Spleen (tissue), 13 donors: ENCODE results near the gene LYRM2. TPM values are rescaled to one million over a fixed set of nuclear protein-coding genes. Genes with fewer than 3 reads are reported as not detected.
A peak's percentile ranks its signal among the peaks of the same experiment; 100 is the strongest.

Experiments
- DNase-seq: peaks from one replicate; pipeline ENCODE4 v3.0.0-alpha.2; 2020
- H3K27ac ChIP-seq, 8 donors: fragments of 200-600 bp; sonication (generic) in 7 of 8; 1 replicate in 4 of 8; 2 replicates in 4 of 8; pipeline versions ENCODE4 v1.5.0 to v1.8.0; 2016 to 2021; ENCODE audit warnings: inconsistent platforms in 4 of 8, mild to moderate bottlenecking in 4 of 8, moderate library complexity in 1 of 8
- H3K27me3 ChIP-seq, 7 donors: fragments of 200-600 bp; sonication (generic) in 6 of 7; replicated peaks in 1 of 7; 1 replicate in 4 of 7; 2 replicates in 3 of 7; pipeline versions ENCODE4 v1.5.0 to v1.8.0; 2016 to 2021; ENCODE audit warnings: inconsistent platforms in 3 of 7, mild to moderate bottlenecking in 1 of 7
- H3K36me3 ChIP-seq, 6 donors: fragments of 200-600 bp; sonication (generic) in 5 of 6; 1 replicate in 4 of 6; 2 replicates in 2 of 6; pipeline versions ENCODE4 v1.5.0 to v1.8.0; 2016 to 2021; ENCODE audit warnings: inconsistent platforms in 2 of 6
- H3K4me1 ChIP-seq, 6 donors: fragments of 200-600 bp; sonication (generic) in 5 of 6; 1 replicate in 3 of 6; 2 replicates in 3 of 6; pipeline versions ENCODE4 v1.5.0 to v1.8.0; 2016 to 2021; ENCODE audit warnings: inconsistent platforms in 3 of 6
- H3K4me3 ChIP-seq, 8 donors: fragments of 200-600 bp; sonication (generic) in 7 of 8; 1 replicate in 4 of 8; 2 replicates in 4 of 8; pipeline versions ENCODE4 v1.5.0 to v1.8.0; 2016 to 2021; ENCODE audit warnings: inconsistent platforms in 4 of 8, mild to moderate bottlenecking in 4 of 8, moderate library complexity in 2 of 8
- H3K9me3 ChIP-seq, 8 donors: fragments of 200-600 bp; sonication (generic) in 7 of 8; 1 replicate in 4 of 8; 2 replicates in 4 of 8; pipeline versions ENCODE4 v1.5.0 to v1.8.0; 2016 to 2021; ENCODE audit warnings: inconsistent platforms in 4 of 8
- CTCF ChIP-seq, 11 experiments: fragments of 200-600 bp in 7 of 11; fragments of 450-650 bp in 4 of 11; sonication (generic) in 4 of 11; IDR thresholded peaks in 8 of 11; conservative IDR thresholded peaks in 3 of 11; 1 replicate in 7 of 11; 2 replicates in 4 of 11; pipeline versions ENCODE4 v1.4.0 to v1.8.0; 2016 to 2021; ENCODE audit warnings: antibody characterized with exemption in 11 of 11, inconsistent platforms in 4 of 11, mild to moderate bottlenecking in 1 of 11
- POLR2A ChIP-seq, 3 donors: fragments of 450-650 bp; IDR thresholded peaks; one replicate each; pipeline ENCODE4 v1.5.1; 2017; ENCODE audit warnings: antibody characterized with exemption in 3 of 3, mild to moderate bottlenecking in 1 of 3
- POLR2AphosphoS5 ChIP-seq, 3 donors: sonication (generic); formaldehyde crosslinking; IDR thresholded peaks; one replicate each; pipeline ENCODE4 v1.5.1; 2017; ENCODE audit warnings: antibody characterized with exemption in 3 of 3
- WGBS, 5 donors: extraction: QIAGEN DNeasy Blood & Tissue Kit in 3 of 5; methylation state at CpG; one replicate each; pipeline versions ENCODE4 v1.1.5 to v1.1.7; 2013 to 2018; 5-methylcytosine and 5-hydroxymethylcytosine counted together
- intact Hi-C: fragments of 100-400 bp; cut with DNase I; formaldehyde crosslinking; loops from one replicate; pipeline ENCODE4 v1.15.0; 2023; ENCODE audit warnings: low total_unique reads
- long read RNA-seq, 2 donors: transcript quantifications; one replicate each; lab custom pipeline, GENCODE V29; 2026
- polyA plus RNA-seq, 3 donors: library from polyadenylated mRNA; stranded (reverse); fragments of 200-250 nt; gene quantifications; one replicate each; pipeline ENCODE4 v1.2.1, GENCODE V29; 2013
- total RNA-seq, 7 donors: library from RNA; depleted of rRNA in 3 of 7; stranded (reverse); fragments of >200 nt in 3 of 7; fragmentation: NEBNext Ultra II Directional in 4 of 7; extraction: Animal tissue kit (Norgen Biotek cat#: 25700) in 4 of 7; gene quantifications; one replicate each; pipeline versions ENCODE4 v1.1.0 to v1.2.1, GENCODE V29; 2016 to 2021
- donor health status: healthy with polysubstance abuse.
- donor health status: DM: no; HTN: no; CAD: no; lungs with moderate emphysema.
- donor health status: DM: no; HTN: no; CAD: no.
- donor health status: Bipolar disorder and iron deficiency.
- donor health status: healthy.
- donor health status: DM: no; HTN: no; CAD: no.
- donor health status: DM: yes; HTN: yes; CAD: no.

LYRM2 gene
- 10 to 100 TPM; 21.6 to 31.8 (median 25.5) TPM for total RNA-seq
- polyA plus RNA-seq = 10 to 100 TPM; 12.7 to 21.3 (median 15.8) TPM
- long read RNA-seq, donor 1, full-length matches to known transcripts = 29 of 48 reads
- long read RNA-seq, donor 1, partial matches to known transcripts = 19 of 48 reads
- long read RNA-seq, donor 1, other reads (novel, unspliced or antisense) = 0 of 48 reads
- long read RNA-seq, donor 2, full-length matches to known transcripts = 7 of 7 reads
- long read RNA-seq, donor 2, partial matches to known transcripts = 0 of 7 reads
- long read RNA-seq, donor 2, other reads (novel, unspliced or antisense) = 0 of 7 reads

GRCh38 chr6:89638320-89639195 is at the start of gene LYRM2:
LYRM2 (minus strand) TSS chr6:89638747; CDS start chr6:89638716, 31 bp downstream.
- intact Hi-C loops = no loop called here
- H3K9me3 ChIP-seq = no peaks in the 10 kb centered on the region
- H3K27me3 ChIP-seq = no peaks in the 10 kb centered on the region
- peaks cover 12 to 32% (median 20%) of the 10 kb centered on the region in 6 donors for H3K4me1 ChIP-seq
- peaks cover 0 to 45% (median 14%) of the 10 kb centered on the region in 6 donors for H3K36me3 ChIP-seq
- H3K27ac ChIP-seq = peak within 1 kb of the TSS; percentile 91 to 98 (median 95)
- DNase-seq = peak; percentile 98
- peak within 1 kb of the TSS; percentile 59 to 79 (median 66) for H3K4me3 ChIP-seq
- TF ChIP-seq POLR2AphosphoS5 (IDR thresholded peaks at IDR 0.05) (peak; percentile 97 to 99 (median 99)), CTCF (IDR thresholded peaks at IDR 0.05 in 8 of 11, conservative IDR thresholded peaks at IDR 0.05 in 3 of 11) (peak in 4 of 11 experiments; percentile 28 to 47 (median 38)), POLR2A (IDR thresholded peaks at IDR 0.05) (peak; percentile 15 to 71 (median 68))
- WGBS, 5 donors = 1 to 4% (median 3%) methylated on average over 34 to 58 of the region's 58 CpGs

DNA sequence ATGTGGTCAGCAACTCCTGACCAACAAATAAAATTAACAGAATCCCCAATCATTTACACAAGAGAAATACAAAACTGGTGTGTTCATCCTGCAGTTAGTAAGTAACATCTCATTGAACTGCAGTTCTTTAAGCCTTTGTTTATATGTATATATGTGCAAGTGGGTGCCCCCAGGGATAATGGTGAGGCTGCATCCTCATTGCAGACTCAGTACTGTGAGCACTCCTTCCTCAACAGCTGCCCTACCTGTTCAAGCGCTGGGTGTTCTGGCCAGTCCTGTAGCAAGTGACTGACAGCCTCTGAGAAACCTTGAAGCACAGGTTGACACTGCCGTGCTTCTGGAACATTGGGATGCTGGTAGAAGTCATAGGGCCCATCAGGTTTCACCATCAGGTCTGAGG is 49.8 kb upstream of the LYRM2 start:
- Histone ChIP-seq H3K9me3 (no peaks in the 10 kb centered on the region), H3K27me3 (no peaks in the 10 kb centered on the region), H3K27ac (no peak overlapping the region), H3K36me3 (peaks cover 3 to 100% (median 87%) of the 10 kb centered on the region in 6 donors), H3K4me3 (no peak overlapping the region), H3K4me1 (no peaks in the 10 kb centered on the region)
- 88 to 100% (median 97%) methylated on average over 2 of the region's 2 CpGs for WGBS, 5 donors
- TF ChIP-seq POLR2AphosphoS5 (IDR thresholded peaks at IDR 0.05) (no peak), POLR2A (IDR thresholded peaks at IDR 0.05) (no peak), CTCF (IDR thresholded peaks at IDR 0.05 in 8 of 11, conservative IDR thresholded peaks at IDR 0.05 in 3 of 11) (no peak)
- DNase-seq = no peak
- intact Hi-C loops = no loop called here

GRCh38 chr6:89685311-89685710 is 46.8 kb upstream of the LYRM2 start:
- Histone ChIP-seq H3K4me1 (no peaks in the 10 kb centered on the region), H3K27me3 (no peaks in the 10 kb centered on the region), H3K9me3 (no peaks in the 10 kb centered on the region), H3K4me3 (no peak overlapping the region), H3K36me3 (peaks cover 3 to 100% (median 89%) of the 10 kb centered on the region in 6 donors), H3K27ac (no peak overlapping the region)
- no peak for DNase-seq
- intact Hi-C loops = no loop called here
- TF ChIP-seq POLR2A (IDR thresholded peaks at IDR 0.05) (no peak), POLR2AphosphoS5 (IDR thresholded peaks at IDR 0.05) (no peak), CTCF (IDR thresholded peaks at IDR 0.05 in 8 of 11, conservative IDR thresholded peaks at IDR 0.05 in 3 of 11) (no peak)
- 94 to 98% (median 97%) methylated on average over 2 of the region's 2 CpGs for WGBS, 5 donors

- Histone ChIP-seq H3K27me3 (no peaks in the 10 kb centered on the region), H3K27ac (no peak overlapping the region), H3K36me3 (peaks cover 3 to 100% (median 91%) of the 10 kb centered on the region in 6 donors), H3K4me3 (no peak overlapping the region), H3K9me3 (no peaks in the 10 kb centered on the region), H3K4me1 (no peaks in the 10 kb centered on the region)
- TF ChIP-seq CTCF (IDR thresholded peaks at IDR 0.05 in 8 of 11, conservative IDR thresholded peaks at IDR 0.05 in 3 of 11) (no peak), POLR2AphosphoS5 (IDR thresholded peaks at IDR 0.05) (no peak), POLR2A (IDR thresholded peaks at IDR 0.05) (no peak)
- DNase-seq = no peak
- intact Hi-C loops = no loop called here
- 87 to 100% (median 97%) methylated on average over 1 of the region's 1 CpG for WGBS, 5 donors
Observed at GRCh38 chr6:89682991-89683390, 44.4 kb upstream of the LYRM2 start.
